ENCODE measurements around the gene WDR72.

- TF ChIP-seq MAFK (IDR thresholded peaks at IDR 0.05; ENCODE audit: low read depth, low read length) (no peak), CTCF (IDR thresholded peaks at IDR 0.05; ENCODE audit: control extremely low read depth in 1 of 3, insufficient read depth in 1 of 3, low read depth in 1 of 3, low read length in 3 of 3) (no peak), RAD21 (IDR thresholded peaks at IDR 0.05 in 1 of 2, conservative IDR thresholded peaks at IDR 0.05 in 1 of 2; ENCODE audit: low read depth in 2 of 2, low read length in 2 of 2) (no peak), FOSL1 (IDR thresholded peaks at IDR 0.05; ENCODE audit: insufficient read depth, low read depth, low read length) (no peak), CREB1 (IDR thresholded peaks at IDR 0.05) (no peak), YY1 (IDR thresholded peaks at IDR 0.05; ENCODE audit: low read depth, low read length) (no peak), POLR2A (IDR thresholded peaks at IDR 0.05; ENCODE audit: control extremely low read depth in 1 of 2, low read depth in 2 of 2, low read length in 2 of 2) (no peak)
These were observed at the start of gene WDR72 for GRCh38 chr15:53759411-53759931.
